Stomach smooth muscle (tissue), 2 donors: ENCODE results near the gene KIRREL3.

Experiments used
- H3K27ac ChIP-seq: one replicate; pipeline ENCODE4 v1.7.0; 2013; ENCODE audit warnings: mild to moderate bottlenecking, low read length, inconsistent platforms
- H3K27me3 ChIP-seq, 2 donors: one replicate each; pipeline ENCODE4 v1.7.0; 2013; ENCODE audit warnings: low read length in 2 of 2; ENCODE audit not compliant: insufficient read depth in 2 of 2, control insufficient read depth in 1 of 2
- H3K36me3 ChIP-seq, 2 donors: one replicate each; pipeline ENCODE4 v1.7.0; 2013; ENCODE audit warnings: low read length in 2 of 2; ENCODE audit not compliant: control insufficient read depth in 2 of 2, insufficient read depth in 2 of 2
- H3K4me1 ChIP-seq: one replicate; pipeline ENCODE4 v1.7.0; 2013; ENCODE audit warnings: low read length; ENCODE audit not compliant: control insufficient read depth, insufficient read depth
- H3K4me3 ChIP-seq, 2 donors: one replicate each; pipeline ENCODE4 v1.7.0; 2013; ENCODE audit warnings: low read length in 2 of 2
- H3K9ac ChIP-seq, 2 donors: one replicate each; pipeline ENCODE4 v1.7.0; 2013; ENCODE audit warnings: low read length in 2 of 2, mild to moderate bottlenecking in 1 of 2
- H3K9me3 ChIP-seq, 2 donors: one replicate each; pipeline ENCODE4 v1.7.0; 2013; ENCODE audit warnings: low read length in 2 of 2; ENCODE audit not compliant: control insufficient read depth in 2 of 2
- donor health status: healthy.
- donor health status: Pancreatic carcinoma.

The KIRREL3 gene

DNA sequence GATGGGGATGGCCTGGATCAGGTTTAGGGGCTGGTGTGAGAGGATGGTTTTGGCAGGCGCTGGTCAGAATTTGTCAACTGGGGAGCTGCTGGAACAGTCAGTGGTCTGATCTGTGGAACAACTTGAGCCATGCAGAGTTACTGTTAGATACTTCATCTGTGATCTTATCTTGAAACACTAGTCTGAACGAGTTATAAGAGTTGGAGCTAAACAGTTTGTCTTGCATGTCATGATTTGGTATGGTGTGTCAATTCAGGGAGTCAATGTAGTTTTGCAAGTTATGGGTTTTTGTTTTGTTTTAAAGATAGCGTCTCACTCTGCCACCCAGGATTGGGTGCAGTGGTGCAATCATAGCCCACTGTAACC is 591.0 kb downstream of the KIRREL3 start:
- Histone ChIP-seq H3K4me1 (peaks cover 16% of the 10 kb centered on the region), H3K4me3 (no peak overlapping the region), H3K9me3 (no peaks in the 10 kb centered on the region), H3K27ac (no peak overlapping the region), H3K9ac (no peak overlapping the region), H3K36me3 (peaks cover 8 to 31% of the 10 kb centered on the region in 2 donors), H3K27me3 (no peaks in the 10 kb centered on the region)

DNA sequence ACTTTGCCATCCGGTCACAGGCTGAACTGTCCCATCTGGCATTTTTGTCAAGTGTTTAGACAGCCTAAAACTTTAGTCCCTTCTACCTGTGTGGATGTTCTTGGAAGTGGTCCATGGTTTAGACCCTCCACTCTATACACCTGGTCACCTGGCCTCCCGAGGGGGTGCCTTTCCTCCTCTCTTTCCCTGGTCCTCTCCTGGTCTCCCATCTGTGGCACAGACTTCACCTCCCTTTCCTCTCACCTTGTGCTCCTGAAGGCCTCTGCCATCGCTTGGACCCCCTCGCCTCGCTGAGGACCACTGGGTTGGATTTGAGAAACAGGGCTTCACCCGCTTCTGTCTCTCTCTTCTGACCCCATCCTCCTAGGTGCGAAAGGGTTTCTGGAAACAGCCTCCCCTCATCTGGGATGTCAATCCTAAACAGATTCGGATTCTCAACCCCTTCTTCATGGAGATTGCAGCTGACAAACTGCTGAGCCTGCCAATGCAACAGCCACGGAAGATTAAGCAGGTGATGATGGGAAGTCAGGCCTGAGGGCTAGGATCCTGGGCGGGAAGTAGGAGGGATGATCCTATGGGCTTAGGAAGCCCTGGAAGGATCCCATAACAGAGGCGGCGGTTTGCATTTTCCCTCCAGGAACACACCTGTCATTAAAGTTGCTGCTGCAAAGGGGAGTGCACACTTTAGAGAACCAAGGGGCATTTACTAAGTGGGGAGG is 591.5 kb downstream of the KIRREL3 start:
- peaks cover 8 to 31% of the 10 kb centered on the region in 2 donors for H3K36me3 ChIP-seq
- H3K9me3 ChIP-seq, result no peaks in the 10 kb centered on the region
- no peak overlapping the region for H3K4me3 ChIP-seq
- H3K27ac ChIP-seq, result no peak overlapping the region
- peaks cover 11% of the 10 kb centered on the region for H3K4me1 ChIP-seq
- no peaks in the 10 kb centered on the region for H3K27me3 ChIP-seq
- no peak overlapping the region for H3K9ac ChIP-seq

DNA sequence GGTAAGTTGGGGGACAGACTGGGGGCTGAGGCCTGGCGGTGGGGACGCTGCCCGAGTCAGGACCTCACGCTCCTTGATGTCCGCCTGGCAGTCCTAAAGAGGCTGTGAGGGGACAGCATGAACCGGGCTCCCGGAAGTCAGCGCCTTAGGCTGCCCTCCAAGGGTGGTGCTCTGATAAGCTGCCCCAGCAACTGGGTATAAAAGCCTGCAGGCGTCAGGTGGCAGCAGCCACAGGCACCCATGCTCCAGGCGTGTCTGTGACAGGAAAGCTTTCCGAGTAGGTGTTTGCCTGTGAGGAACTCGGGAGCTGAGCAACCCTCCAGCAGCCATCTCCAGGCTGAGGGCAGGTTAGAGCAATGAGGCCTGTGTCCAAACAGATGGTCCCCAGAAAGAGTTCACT is 592.1 kb downstream of the KIRREL3 start:
- Histone ChIP-seq H3K27ac (no peak overlapping the region), H3K9ac (no peak overlapping the region), H3K36me3 (peaks cover 8 to 29% of the 10 kb centered on the region in 2 donors), H3K27me3 (no peaks in the 10 kb centered on the region), H3K4me3 (no peak overlapping the region), H3K4me1 (peaks cover 7% of the 10 kb centered on the region), H3K9me3 (no peaks in the 10 kb centered on the region)

DNA sequence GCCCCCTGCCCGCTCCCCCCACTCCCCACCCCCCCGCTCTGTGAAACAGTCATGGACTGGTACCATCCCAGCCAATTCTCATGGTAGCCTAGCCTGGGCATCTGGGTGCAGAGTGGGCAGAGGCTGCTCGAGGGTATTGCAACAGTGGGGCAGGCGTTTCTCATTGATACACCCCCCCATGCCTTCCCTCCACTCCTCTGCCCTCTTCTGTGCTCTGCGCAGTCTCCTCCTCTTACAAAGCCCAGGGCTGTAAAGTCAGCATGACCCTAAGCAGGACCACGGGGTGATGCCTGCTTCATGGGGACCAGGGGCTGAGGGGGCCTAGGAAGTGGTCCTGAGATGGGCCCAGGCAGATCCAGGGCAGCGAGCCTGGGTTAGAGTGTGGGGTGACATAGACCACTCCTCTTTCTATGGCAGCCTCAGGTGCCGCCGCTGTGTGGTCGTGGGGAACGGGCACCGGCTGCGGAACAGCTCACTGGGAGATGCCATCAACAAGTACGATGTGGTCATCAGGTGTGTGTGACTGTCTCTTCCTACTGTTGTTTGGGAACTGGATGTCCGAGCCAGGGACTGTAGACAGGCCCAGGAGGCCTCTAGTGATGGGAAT is 592.8 kb downstream of the KIRREL3 start:
- peaks cover 6 to 27% of the 10 kb centered on the region in 2 donors for H3K36me3 ChIP-seq

GRCh38 chr11:126407101-126407521 is 593.5 kb downstream of the KIRREL3 start:
- Histone ChIP-seq H3K4me1 (peaks cover 6% of the 10 kb centered on the region), H3K27ac (no peak overlapping the region), H3K9ac (no peak overlapping the region), H3K36me3 (peaks cover 6 to 27% of the 10 kb centered on the region in 2 donors), H3K4me3 (no peak overlapping the region), H3K9me3 (no peaks in the 10 kb centered on the region), H3K27me3 (no peaks in the 10 kb centered on the region)

More for the DNA sequence above, 592.8 kb downstream of the KIRREL3 start:
- no peak overlapping the region for H3K9ac ChIP-seq
- no peak overlapping the region for H3K4me3 ChIP-seq
- H3K27ac ChIP-seq, result no peak overlapping the region
- H3K4me1 ChIP-seq, result peaks cover 6% of the 10 kb centered on the region
- no peaks in the 10 kb centered on the region for H3K27me3 ChIP-seq
- H3K9me3 ChIP-seq, result no peaks in the 10 kb centered on the region

DNA sequence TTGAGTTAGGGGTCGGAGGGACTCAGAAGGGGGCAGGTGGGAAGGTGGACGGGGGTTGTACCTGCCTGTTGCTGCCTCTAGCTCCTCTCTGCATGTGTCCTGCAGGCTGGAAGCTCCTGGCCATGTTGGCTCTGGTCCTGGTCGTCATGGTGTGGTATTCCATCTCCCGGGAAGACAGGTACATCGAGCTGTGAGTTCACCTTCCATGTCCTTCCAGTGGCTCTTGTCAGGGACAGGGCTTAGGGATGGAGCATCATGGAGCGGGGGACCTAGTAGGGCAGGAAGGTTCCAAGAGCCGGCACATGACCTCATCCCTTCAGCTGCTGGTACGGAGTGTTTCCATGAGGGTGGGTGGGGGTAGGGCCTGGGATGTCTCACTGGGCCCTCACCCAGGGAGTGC is 594.2 kb downstream of the KIRREL3 start:
- no peak overlapping the region for H3K4me3 ChIP-seq
- H3K36me3 ChIP-seq, result peaks cover 6 to 27% of the 10 kb centered on the region in 2 donors
- H3K27ac ChIP-seq, result no peak overlapping the region
- no peaks in the 10 kb centered on the region for H3K27me3 ChIP-seq
- H3K9me3 ChIP-seq, result no peaks in the 10 kb centered on the region
- peaks cover 2% of the 10 kb centered on the region for H3K4me1 ChIP-seq
- H3K9ac ChIP-seq, result no peak overlapping the region

DNA sequence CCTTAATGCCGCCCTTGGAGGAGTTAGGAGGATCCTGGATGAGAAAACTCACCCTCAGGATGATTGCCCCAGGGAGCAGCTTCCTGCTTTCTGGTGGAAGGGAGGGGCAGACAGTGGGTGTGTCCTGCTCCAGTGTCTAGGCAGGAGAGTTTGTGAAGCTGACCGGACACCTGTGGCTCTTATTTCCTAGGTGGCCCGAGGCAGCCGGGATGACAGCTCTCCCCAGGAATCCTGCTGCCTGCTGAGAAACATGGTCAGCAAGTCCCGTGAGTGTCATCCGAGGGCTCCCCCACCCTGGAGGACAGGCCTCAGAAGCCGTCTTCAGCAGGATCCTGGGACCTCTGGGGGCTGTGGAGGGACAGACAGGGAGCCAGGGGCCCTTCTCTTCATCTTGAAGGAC is 594.7 kb downstream of the KIRREL3 start:
- Histone ChIP-seq H3K9me3 (no peaks in the 10 kb centered on the region), H3K27ac (no peak overlapping the region), H3K27me3 (no peaks in the 10 kb centered on the region), H3K36me3 (peaks cover 6 to 27% of the 10 kb centered on the region in 2 donors), H3K4me3 (no peak overlapping the region), H3K9ac (no peak overlapping the region), H3K4me1 (peaks cover 2% of the 10 kb centered on the region)

GRCh38 chr11:126405374-126405773 is 595.2 kb downstream of the KIRREL3 start:
- no peak overlapping the region for H3K27ac ChIP-seq
- no peak overlapping the region for H3K9ac ChIP-seq
- no peaks in the 10 kb centered on the region for H3K9me3 ChIP-seq
- peaks cover 6 to 27% of the 10 kb centered on the region in 2 donors for H3K36me3 ChIP-seq
- no peak overlapping the region for H3K4me3 ChIP-seq
- peaks cover 2% of the 10 kb centered on the region for H3K4me1 ChIP-seq
- H3K27me3 ChIP-seq, result no peaks in the 10 kb centered on the region

- H3K36me3 ChIP-seq, result peaks cover 6 to 23% of the 10 kb centered on the region in 2 donors
- no peaks in the 10 kb centered on the region for H3K27me3 ChIP-seq
- no peak overlapping the region for H3K27ac ChIP-seq
- no peaks in the 10 kb centered on the region for H3K9me3 ChIP-seq
- H3K9ac ChIP-seq, result no peak overlapping the region
- peaks cover 2% of the 10 kb centered on the region for H3K4me1 ChIP-seq
- no peak overlapping the region for H3K4me3 ChIP-seq
Measured at GRCh38 chr11:126404367-126404766, 596.2 kb downstream of the KIRREL3 start.

- H3K27me3 ChIP-seq, result no peaks in the 10 kb centered on the region
- no peak overlapping the region for H3K4me3 ChIP-seq
- H3K4me1 ChIP-seq, result peaks cover 2% of the 10 kb centered on the region
- no peaks in the 10 kb centered on the region for H3K9me3 ChIP-seq
- H3K27ac ChIP-seq, result no peak overlapping the region
- peaks cover 2 to 16% of the 10 kb centered on the region in 2 donors for H3K36me3 ChIP-seq
- no peak overlapping the region for H3K9ac ChIP-seq
Measured at GRCh38 chr11:126403658-126404057, 596.9 kb downstream of the KIRREL3 start.

- H3K27me3 ChIP-seq, result no peaks in the 10 kb centered on the region
- H3K27ac ChIP-seq, result no peak overlapping the region
- H3K4me1 ChIP-seq, result peaks cover 2% of the 10 kb centered on the region
- H3K9me3 ChIP-seq, result no peaks in the 10 kb centered on the region
- H3K36me3 ChIP-seq, result peaks cover 2 to 11% of the 10 kb centered on the region in 2 donors
- H3K4me3 ChIP-seq, result no peak overlapping the region
- no peak overlapping the region for H3K9ac ChIP-seq
Measured at GRCh38 chr11:126403022-126403581, 597.5 kb downstream of the KIRREL3 start.
